OCI-M2 (cell line): ENCODE data around the gene QKI.

ENCODE experiments used
- DNase-seq: peaks from one replicate; lab custom pipeline; 2025; ENCODE audit not compliant: unreplicated experiment; lab: John Stamatoyannopoulos, UW

QKI gene

DNA sequence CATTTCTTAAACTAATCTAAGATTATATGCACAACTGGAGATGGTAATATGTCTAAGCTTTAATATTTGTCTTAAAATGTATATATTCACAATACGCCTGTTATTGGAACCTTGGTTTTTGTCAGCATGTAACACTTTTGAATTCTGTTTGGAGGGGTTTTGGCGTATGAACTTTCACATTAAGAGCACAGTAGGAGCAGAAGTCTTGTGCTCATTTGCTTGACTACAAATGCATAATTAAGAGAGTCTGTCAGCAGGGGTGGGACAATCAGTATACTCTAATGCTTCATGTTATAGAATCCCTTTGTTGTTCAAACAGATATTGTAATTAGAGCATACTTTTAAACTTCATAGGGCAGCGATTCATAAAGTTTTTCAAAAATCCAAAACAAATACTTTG lies 112.8 kb downstream of the QKI start:
- DNase-seq: no peak

DNA sequence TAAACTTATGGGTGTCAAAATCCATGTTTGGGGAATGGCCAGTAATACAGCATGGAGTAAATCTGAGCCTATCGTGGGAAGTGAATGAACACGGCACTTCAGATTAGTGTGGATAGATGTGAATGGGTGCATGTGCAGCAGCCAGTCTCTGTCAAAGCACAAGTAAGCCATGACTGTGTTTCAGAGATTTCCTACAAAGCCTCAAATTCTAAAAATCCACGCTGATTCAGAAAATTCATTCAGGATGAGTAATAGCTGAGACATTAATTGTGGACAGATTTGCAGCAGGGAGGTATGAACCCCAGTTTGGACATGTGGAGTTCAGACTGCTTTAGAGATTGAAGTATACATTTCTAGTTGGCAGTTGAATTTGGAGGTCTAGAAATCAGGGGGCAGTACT lies 115.1 kb downstream of the QKI start:
- DNase-seq: no peak

DNA sequence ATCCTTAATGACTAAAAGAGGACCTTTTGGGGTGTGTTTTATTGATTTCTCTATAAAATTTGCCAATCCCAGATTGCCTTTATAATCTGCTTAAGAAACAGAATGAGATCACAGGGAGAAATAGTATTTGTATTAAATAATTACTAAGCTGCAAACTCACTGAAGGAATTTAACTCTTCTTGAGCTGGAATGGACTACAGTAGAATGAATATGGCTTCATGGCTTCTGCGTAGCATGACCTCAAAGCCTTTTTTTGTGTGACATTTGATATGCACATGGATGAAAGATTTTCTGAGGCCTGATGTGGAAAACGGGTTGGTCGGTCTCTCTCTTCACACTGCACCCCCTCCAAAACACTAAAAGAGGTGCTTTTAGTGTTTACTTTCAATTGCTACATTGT lies 115.9 kb downstream of the QKI start:
- no peak for DNase-seq

DNA sequence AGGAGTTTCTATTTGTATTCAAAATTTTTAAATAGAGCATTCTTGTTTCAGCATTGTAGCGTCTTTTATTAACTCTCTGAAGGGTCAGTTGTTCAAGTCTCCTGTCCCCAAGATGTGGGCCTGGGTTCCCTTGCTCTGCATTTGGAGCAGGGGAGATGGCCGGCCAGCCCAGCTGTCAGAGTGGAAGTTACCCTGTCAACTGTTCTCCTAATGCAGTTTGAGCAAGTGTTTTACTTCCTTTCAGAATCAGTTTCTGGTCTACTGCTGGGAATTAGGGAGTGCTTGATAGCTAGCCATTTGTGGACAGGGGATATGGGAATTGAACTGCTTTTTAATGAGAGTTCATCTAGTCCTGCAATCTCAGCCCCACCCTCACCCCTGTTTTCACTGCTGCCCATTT lies 116.6 kb downstream of the QKI start:
- DNase-seq: no peak

DNA sequence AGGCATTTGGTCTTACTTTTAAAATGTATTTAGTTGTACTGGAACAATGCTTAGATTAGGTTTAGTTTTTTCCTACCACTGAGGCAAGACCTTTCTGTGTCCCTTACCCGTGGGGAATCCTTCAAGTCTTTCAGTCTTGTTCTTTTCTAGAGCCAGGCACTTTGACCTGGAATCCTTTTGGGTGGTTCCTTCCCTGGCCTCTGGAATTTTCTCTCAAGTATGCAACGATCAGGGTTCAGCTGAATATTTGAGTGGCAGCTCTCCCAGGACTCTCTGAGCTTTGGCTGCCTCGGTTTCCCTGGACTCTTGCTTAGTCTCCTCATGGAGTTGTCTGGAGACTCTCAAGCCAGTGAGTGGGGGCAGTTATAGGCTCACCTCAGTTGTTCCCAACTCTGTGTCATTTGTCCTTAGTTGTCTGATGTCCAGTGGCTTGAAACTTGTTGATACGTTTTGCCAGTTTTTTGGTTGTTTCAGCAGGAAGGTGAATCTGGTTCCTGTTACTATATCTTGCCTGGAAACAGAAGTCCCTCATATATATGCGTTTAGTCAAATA lies 118.1 kb downstream of the QKI start:
- no peak for DNase-seq

DNA sequence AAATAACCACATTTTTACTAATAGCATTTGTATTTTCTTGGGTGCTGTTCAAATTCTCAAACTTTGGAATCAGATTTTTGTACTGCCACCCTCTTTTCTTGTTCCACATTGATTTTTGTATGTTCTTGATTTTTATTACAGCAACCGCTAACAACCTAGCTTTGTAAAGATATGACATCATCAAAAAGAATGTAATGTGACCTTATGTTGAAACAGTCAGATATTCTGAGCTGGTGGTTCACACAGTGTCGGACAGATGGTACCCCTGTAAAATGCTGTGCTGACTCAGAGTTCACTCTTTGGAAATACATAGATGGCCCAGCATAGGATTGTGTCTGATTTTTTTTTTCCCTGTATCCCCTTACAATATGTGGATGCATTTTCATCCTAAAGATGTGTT lies 118.9 kb downstream of the QKI start:
- DNase-seq: no peak

DNA sequence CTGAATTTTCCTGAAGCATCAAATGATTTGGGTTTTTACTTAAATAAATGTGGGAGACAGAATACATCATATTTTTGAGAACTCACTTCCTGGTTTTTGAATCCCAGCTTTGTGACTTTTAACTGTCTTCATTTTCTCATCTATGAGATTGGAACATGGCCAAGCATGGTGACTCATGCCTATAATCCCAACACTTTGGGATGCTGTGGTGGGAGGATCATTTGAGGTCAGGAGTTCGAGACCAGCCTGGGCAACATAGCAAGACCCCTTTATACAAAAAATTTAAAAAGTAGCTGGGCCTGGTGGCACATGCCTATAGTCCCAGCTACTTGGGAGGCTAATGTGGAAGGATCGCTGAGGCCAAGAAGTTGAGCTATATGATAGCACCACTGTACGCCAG lies 122.3 kb downstream of the QKI start:
- no peak for DNase-seq

DNA sequence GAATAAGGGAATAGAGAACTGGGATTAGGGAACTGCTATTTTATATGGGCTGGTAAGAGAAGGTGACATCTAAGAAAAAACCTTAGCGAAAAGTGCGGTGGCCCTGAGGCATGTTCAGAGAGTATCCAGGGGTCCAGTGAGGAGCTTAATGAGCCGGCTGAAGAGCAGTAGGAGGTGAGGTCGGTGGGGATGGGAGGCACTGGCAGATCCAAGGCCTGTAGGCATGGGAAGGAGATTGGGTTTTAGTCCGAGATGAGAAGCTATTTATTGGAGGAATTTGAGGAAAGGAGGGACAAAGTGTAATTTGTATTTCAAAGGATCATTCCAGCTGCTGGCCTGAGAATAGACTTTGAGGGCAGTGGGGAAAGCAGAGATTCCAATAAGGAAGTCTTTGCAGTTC lies 123.8 kb downstream of the QKI start:
- no peak for DNase-seq

DNA sequence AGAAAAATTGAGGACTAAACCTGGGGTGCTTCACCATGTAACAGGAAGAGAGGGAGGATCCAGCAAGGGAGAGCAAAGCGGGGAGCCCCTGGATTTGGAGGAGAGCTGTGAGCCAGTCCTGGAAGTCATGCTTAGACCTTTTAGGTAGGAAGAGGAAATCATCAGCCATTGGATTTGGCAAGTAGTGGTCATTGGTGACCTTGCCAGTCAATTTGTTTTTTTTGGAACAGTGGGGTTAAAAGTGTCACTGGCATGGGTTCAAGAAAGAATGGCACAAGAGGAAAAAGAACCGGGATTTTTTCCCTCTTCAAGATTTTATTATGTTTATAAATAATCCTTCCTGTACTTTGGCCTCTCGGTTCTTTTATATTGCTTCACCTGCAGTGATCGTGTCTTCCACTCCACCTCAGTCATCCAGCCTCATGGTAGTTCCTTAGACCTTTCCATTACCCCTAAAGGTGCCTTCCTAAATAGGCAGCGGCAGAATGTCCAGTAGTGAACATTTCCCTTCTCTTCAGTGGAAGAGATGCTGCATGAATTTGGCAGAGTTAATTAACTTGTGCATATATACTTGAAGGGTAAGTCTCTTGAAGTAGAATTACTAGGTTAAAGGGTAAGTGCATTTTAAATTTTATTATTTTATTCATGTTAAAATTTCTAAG lies 124.7 kb downstream of the QKI start:
- DNase-seq: no peak

DNA sequence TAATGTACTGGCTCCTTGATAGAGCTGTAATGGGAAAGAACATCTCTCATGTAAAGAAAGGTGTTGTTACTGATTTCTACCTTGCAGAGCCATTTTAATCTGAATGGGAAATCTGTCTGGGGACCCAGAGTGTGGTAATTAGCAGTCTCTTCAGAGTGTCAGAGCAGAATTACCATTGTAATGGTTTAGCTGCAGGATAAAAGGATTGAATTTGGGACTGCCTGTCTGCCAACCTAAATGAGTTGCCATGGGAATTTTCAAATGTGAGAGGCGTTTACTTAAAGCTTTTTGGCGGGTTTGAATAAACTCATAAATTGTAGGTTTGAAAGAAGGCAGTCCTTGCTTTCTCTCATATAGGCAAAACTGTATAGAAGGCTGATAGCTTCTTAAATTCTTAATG lies 128.8 kb downstream of the QKI start:
- DNase-seq: no peak

DNA sequence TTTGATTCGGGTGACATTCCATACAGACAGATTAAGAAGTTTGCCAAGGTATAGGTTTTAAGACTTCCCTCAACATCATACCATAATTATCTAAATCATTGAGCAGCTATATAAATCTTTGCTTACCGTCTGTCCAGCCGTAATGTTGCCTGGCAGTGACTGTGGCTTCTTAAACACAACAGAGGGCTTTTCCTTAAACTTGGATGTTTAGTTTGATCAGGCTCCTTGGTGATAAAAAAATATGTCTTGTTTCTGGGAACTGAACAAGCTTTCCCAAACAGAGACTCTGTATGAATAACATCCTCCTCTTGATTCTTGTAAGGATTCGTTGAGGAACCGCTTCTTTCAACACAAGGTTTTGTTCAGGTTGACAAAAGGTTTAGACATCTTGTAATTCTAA lies 130.9 kb downstream of the QKI start:
- DNase-seq: no peak

DNA sequence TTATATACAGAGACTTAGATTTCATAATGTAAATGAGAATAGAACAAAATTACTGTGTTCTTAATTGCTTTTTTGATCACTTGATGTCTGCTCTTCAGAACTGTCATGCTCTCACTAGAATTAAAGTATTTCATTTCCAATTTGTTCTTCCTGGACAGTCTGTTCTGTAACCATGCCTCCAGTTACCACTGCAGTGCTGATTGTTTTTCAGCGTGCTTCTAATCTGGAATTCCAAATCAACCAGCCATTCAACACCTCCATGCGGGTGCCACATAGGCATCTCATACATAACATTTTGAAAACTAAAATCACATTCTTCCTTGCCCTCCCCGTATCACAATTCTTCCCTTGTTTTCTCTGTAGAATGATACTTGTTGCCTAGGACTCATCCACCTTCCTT lies 132.8 kb downstream of the QKI start:
- no peak for DNase-seq

DNA sequence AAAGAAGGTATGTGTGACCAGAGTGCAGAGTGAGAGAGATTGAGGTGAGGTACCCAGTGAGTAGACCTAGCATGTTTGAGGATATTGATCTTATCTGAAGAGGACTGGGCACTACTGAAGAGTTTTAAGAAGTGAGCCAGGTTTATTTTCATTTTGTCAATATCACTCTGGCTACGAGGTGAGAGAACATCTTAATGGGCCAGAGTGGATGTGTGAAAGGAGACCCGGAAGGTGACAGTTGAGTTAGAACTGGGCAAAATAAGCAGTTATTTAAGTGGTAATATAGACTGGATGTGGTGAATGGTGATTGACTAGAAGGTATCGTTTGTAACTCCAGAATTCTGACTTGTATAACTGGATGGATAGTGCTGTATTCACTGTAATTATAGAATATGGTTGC lies 134.1 kb downstream of the QKI start:
- DNase-seq: no peak

DNA sequence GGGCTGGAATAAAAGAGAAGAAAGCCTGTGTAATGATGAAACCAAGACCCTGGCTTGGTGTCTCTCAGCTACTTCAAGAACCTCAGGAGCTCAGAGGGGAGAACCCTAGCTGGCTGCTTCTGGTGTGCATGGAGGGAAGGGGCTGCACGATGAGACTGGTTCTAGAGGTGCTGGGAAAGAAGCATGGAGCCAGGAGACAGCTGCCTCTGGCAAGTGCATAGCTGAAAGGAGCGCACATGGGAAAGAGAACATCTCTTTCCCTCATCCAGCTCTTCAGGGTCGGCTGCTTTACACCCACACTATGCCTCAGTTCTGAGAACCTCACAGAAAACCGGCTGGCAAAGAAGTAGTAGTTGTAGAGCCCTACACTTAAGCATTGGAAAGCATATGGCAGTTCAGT lies 139.5 kb downstream of the QKI start:
- no peak for DNase-seq

DNA sequence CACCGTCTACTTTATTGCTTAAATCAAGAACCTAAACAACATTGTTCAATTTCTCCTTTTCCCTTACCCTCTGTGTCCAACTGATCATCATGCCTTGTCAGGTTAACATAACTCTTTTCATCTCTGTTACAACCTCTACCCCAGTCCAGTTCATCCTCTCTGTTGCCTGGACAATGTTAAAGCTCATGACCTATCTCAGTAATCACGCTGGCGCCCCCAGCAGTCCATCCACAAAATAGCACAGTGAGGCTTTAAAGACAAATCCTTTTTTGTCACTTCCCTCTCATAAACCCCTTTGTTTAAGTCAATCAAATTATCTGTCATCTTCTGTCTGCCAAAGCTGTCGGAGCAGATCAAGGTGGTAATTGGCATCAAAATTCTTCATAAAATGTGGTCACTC lies 140.1 kb downstream of the QKI start:
- DNase-seq: no peak

DNA sequence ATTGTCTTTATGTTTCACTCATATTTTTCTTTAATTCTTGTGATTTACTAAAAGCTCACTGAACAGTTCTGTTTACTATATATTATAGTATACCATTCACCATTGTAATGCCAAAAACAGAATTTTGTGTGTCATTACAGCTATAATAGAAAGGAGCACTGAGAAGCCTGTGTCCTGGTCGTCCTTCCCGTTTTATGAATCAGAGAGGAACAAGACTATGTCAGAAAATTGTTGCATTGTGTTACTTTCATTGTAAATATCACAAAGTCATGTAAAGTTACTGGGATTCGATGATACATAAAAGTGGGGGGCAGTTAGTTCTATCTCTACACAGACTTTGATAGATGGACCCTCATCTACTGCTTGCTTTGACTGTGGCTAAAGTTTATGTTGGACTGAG lies 145.1 kb downstream of the QKI start:
- DNase-seq: no peak

DNA sequence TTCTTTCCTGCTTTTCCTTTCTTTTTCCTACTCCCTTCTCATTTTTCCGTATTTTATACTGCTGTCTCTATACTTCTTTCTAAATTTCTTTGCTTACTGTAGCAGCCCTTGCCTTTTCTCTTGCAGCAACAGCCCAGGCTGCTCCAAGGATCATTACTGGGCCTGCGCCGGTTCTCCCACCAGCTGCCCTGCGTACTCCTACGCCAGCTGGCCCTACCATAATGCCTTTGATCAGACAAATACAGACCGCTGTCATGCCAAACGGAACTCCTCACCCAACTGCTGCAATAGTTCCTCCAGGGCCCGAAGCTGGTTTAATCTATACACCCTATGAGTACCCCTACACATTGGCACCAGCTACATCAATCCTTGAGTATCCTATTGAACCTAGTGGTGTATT lies 148.8 kb downstream of the QKI start:
- DNase-seq: no peak

DNA sequence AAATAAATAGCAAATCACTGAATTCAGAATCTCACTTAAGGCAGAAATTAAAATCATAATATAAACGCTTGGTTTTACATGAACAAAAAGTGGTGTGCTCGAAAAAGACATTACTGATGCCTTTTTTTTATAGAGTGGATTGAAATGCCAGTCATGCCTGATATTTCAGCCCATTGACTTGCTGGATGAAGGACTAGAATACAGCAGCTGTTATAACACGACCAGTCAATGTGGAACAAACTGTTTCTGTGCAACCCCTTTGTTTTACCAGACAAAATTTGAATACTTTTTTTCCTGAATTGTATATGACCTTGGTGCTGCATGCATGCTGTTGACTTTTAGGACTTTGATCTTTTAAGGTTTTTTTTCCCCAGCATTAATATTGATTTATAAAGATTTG lies 150.0 kb downstream of the QKI start:
- DNase-seq: no peak

DNA sequence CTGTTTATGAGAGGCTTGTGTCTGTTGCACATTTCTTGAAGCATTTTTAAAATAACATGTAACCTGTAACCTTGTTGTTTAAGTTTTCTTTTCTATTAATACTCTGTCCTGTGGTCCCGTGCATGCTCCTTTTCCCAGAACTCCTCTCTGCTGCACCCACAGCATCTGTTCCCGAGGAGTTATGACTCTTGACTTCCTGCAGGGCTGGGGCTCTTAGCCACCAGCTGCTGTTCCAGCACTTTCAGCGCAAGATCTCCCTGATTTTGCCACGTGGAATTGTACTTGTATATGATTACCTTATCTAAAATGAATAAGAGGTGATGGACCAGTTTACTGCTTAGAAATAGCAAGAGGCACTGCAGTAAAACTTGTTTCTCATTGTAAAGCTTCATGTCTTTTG lies 150.6 kb downstream of the QKI start:
- DNase-seq: no peak

DNA sequence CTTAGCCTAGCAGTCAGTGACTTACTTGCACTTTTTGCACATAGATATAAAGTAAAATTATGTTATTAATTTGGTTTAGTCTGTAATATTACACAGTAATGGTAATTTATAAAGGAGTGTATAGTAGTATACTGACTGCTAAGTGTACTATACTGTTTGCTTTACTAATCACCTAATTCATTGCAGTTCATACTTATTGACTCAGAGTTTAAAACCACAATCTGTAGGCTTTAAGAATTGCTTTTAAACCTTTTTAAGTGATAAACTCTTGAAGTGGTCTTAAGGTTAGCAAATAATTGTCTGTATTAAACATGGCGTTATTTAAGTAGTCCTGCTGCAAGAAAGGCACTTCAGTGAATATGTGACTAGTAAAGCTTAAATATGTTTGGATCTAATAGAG lies 151.5 kb downstream of the QKI start:
- no peak for DNase-seq

DNA sequence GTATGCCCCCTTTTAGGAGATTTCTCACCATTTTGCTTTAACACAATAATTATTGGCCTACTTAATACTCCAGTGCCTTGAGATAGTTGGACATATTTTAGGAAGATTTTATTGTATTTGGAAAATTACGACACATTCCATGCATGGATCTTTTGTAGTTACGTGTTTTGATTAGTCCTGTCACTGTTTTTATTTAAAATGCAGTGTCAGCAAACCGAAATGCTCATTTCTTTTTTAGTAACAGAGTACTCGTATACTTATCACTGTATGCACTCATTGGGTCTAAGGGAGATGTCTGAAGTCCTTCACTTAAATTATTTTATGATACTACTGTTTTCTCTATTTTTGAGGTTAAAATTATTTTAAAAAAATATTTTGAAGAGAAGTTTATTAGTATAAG lies 153.8 kb downstream of the QKI start:
- DNase-seq: no peak

DNA sequence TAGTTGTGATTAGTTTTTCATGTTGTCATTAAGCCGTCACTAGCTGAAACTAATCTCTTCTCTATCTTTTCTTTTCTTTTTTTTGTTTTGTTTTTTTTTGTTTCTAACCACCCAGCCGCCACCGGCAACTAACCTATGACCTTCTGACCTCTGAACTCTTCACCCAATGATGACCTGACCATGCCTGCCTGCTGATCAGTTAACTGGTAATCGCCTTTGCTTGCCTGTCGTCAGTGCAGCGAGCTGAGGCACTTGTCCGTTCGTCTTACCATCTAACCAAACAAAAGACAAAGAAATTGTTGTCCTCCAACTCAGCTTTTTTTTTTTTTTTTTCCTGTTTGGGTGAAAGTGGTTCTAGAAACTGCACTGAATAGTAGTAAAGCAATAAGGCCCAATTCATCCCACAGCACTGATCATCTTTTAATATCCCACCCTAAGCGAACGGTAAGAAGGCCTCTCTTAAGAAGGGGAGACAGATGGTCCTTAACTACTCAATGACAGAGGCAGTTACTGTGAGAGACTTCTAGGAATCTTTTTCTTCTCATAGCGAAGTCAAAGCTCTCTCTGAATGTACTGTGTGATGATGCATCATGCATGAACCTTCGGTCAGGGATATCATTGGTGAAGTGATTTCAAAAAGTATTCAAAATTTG lies 156.2 kb downstream of the QKI start:
- no peak for DNase-seq

DNA sequence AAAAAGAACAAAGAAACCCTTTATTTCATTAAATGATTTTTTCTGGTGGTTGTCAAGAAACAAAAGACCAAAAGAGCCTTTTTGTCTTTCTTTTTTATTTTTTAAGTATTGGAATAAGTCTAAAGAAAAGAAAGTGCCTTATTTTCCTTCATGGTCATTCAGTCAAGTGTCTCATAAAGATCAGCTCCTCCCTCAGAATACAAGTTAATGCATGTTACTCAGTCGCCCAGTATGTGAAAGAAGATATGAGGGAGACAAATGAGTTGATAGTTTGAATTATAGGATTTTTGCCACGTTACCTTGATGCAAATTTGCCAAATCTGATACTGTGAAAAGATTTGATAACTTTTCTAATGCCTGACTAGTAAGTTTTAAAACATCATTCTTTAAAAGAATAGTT lies 157.2 kb downstream of the QKI start:
- DNase-seq: no peak
